Cardiac muscle cell (in vitro differentiated cells and primary cell): ENCODE results near the gene ACAA2. TPM values are rescaled to one million over a fixed set of nuclear protein-coding genes. Genes with fewer than 3 reads are reported as not detected.

Experiments used
- DNase-seq, 2 donors: peaks; one replicate each; pipeline versions ENCODE4 v3.0.0 to v3.0.0-alpha.2; 2010 to 2017; ENCODE audit warnings: low read depth in 1 of 2, low spot score in 1 of 2
- H3K27ac ChIP-seq: fragments of 200-600 bp; sonication (generic); 2 replicates; pipeline ENCODE4 v1.5.1; 2016
- H3K27me3 ChIP-seq: fragments of 200-600 bp; sonication (generic); 2 replicates; pipeline ENCODE4 v1.6.0; 2016; ENCODE audit warnings: control low read depth
- H3K36me3 ChIP-seq: fragments of 200-600 bp; sonication (generic); 2 replicates; pipeline ENCODE4 v1.5.1; 2016; ENCODE audit warnings: control low read depth
- H3K4me1 ChIP-seq: fragments of 200-600 bp; sonication (generic); 2 replicates; pipeline ENCODE4 v1.8.1; 2017; ENCODE audit warnings: low read depth, mild to moderate bottlenecking, mixed run types
- H3K4me3 ChIP-seq: fragments of 200-600 bp; sonication (generic); 2 replicates; pipeline ENCODE4 v1.5.1; 2016; ENCODE audit warnings: mild to moderate bottlenecking
- H3K9me3 ChIP-seq: fragments of 200-600 bp; sonication (generic); 2 replicates; pipeline ENCODE4 v1.5.1; 2017; ENCODE audit warnings: low read depth, mild to moderate bottlenecking, control low read depth
- CTCF ChIP-seq: IDR thresholded peaks from 2 replicates; pipeline ENCODE4 v1.5.1; 2012; ENCODE audit warnings: low read depth, mild to moderate bottlenecking, low read length
- polyA plus RNA-seq: library from polyadenylated mRNA; unstranded; fragments of >200 nt; fragmentation: Nextera tagmentation; extraction: Ambion mirVana; gene quantifications from 2 replicates; pipeline ENCODE4 v1.2.1, GENCODE V29; 2016
- total RNA-seq: library from RNA; depleted of rRNA; stranded (reverse); fragments of >200 nt; gene quantifications from 2 replicates; pipeline ENCODE4 v1.2.3, GENCODE V29; 2016

The ACAA2 gene
- total and polyA plus RNA-seq, 2 experiments from 2014 or later = 68.7 to 150 TPM

DNA sequence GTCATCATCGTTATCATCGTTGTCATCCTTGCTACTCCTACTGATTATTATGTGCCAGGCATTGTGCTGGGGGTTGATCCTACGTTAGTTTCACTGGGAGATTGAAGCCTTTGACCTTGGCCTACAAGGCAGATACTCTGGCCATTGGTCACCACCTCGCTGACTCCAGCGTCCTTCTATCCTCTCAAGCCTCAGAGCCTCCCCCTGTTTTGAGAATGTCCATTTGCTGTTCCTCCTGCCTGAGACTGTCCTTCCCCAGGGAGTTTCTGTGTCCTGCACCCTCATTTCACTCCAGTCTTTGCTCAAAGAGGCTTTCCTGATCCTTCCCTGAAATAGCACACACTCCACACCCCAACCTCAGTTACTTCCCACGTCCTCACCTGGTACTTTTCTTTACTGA is 57.8 kb downstream of the ACAA2 start:
- Histone ChIP-seq H3K36me3 (no peaks in the 10 kb centered on the region), H3K27me3 (no peaks in the 10 kb centered on the region), H3K4me3 (no peak overlapping the region), H3K4me1 (peaks cover 2% of the 10 kb centered on the region), H3K27ac (no peak overlapping the region), H3K9me3 (no peaks in the 10 kb centered on the region)
- no peak for TF ChIP-seq CTCF
- DNase-seq = no peak

DNA sequence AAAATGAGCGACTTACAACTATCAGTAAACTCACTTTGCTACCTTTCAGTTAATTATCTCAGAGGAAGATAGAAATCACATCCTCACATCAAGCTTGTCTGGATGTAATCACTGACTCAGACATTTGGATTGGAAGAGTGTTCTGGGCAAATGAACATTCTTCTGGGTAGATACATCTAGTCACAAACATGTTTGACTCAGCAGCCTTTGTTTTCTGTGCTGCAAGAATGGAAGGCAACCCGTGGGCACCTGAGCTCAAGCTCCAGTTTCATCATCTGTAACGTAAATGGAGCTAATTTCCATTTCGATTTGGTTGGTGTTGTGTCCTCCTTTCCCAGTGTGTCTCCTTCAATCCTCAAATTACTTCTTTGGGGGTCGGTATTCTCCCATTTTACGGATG is 58.5 kb downstream of the ACAA2 start:
- H3K27me3 ChIP-seq = no peaks in the 10 kb centered on the region
- no peak for TF ChIP-seq CTCF
- no peaks in the 10 kb centered on the region for H3K36me3 ChIP-seq
- no peak overlapping the region for H3K4me3 ChIP-seq
- H3K9me3 ChIP-seq = no peaks in the 10 kb centered on the region
- H3K27ac ChIP-seq = no peak overlapping the region
- peaks cover 2% of the 10 kb centered on the region for H3K4me1 ChIP-seq
- no peak for DNase-seq

GRCh38 chr18:49753643-49754042 is 59.7 kb downstream of the ACAA2 start:
- H3K27me3 ChIP-seq = no peaks in the 10 kb centered on the region
- DNase-seq = no peak
- no peaks in the 10 kb centered on the region for H3K4me1 ChIP-seq
- no peaks in the 10 kb centered on the region for H3K36me3 ChIP-seq
- H3K27ac ChIP-seq = no peak overlapping the region
- H3K9me3 ChIP-seq = no peaks in the 10 kb centered on the region
- TF ChIP-seq CTCF = no peak
- no peak overlapping the region for H3K4me3 ChIP-seq

GRCh38 chr18:49752095-49752457 is 61.3 kb downstream of the ACAA2 start:
- H3K27me3 ChIP-seq = no peaks in the 10 kb centered on the region
- no peaks in the 10 kb centered on the region for H3K9me3 ChIP-seq
- DNase-seq = no peak
- peaks cover 4% of the 10 kb centered on the region for H3K4me1 ChIP-seq
- H3K36me3 ChIP-seq = no peaks in the 10 kb centered on the region
- no peak for TF ChIP-seq CTCF
- no peak overlapping the region for H3K27ac ChIP-seq
- no peak overlapping the region for H3K4me3 ChIP-seq

DNA sequence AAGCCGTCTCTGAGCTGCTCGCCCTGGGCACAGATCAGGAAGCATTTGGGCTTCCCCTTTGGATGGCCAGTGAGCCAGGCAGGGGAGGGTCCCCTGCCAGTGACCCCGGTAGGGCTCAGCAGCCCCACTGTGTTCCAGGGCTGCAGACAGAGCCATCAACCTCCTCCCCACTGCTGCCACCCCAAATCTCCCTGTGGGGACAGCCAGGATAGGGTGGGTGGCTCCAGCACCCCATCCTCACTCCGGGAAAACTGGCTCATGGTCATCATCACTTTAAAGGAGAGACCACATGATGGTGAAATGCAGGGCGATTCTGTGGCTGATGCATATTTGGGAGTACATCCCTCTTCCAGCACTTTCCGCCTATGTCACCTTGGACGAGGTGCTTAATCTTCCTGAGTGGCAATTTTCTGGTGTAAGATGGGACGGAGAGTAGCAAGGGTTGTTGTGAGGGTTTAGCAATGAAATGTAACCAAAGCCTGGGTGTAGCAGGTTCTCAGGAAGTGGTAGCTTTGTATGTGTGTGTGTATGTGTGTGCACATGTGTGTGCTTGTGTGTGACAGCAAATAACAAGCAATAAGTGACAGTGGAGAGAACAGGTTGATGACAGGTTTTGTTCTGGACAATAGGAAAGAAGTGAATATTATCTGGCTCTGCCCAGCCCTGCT is 61.8 kb downstream of the ACAA2 start:
- TF ChIP-seq CTCF = no peak
- DNase-seq = no peak
- H3K4me3 ChIP-seq = no peak overlapping the region
- no peaks in the 10 kb centered on the region for H3K27me3 ChIP-seq
- H3K36me3 ChIP-seq = no peaks in the 10 kb centered on the region
- H3K9me3 ChIP-seq = no peaks in the 10 kb centered on the region
- H3K27ac ChIP-seq = no peak overlapping the region
- H3K4me1 ChIP-seq = peaks cover 4% of the 10 kb centered on the region

DNA sequence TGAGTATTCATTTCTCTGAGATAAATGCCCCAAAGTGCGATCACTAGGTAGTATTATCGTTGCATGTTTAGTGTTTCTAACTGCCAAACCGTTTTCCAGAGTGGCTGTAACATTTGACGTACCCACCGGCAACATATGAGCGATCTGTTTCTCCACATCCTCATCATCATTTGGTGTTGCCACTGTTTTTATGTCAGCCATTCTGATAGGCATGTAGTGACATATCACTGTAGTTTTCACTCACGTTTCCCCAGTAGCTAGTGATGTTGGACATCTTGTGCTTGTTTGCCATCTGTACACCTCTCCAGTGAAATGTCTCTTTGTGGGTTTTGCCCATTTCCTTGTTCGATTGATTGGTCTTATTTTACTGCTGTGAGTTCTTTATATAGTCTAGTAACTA is 63.8 kb downstream of the ACAA2 start:
- no peaks in the 10 kb centered on the region for H3K27me3 ChIP-seq
- peaks cover 4% of the 10 kb centered on the region for H3K4me1 ChIP-seq
- no peak for DNase-seq
- no peaks in the 10 kb centered on the region for H3K9me3 ChIP-seq
- no peak overlapping the region for H3K4me3 ChIP-seq
- no peaks in the 10 kb centered on the region for H3K36me3 ChIP-seq
- no peak overlapping the region for H3K27ac ChIP-seq
- TF ChIP-seq CTCF = no peak
